Endothelial cell of umbilical vein (primary cell): Measurements from ENCODE around the gene CAPN2. TPM values are rescaled to one million over a fixed set of nuclear protein-coding genes. Genes with fewer than 3 reads are reported as not detected.
A peak's percentile ranks its signal among the peaks of the same experiment; 100 is the strongest.

Experiments
- BruUV-seq: library from RNA; stranded (reverse); fragments of 400-500 nt; replicated peaks from 2 replicates; lab custom pipeline; 2021; lab: Mats Ljungman, UMichigan
- CTCF ChIA-PET: fragments of 300-600, 350-600 bp; sonication (Branson Sonifier 250); formaldehyde crosslinking; loops from one replicate; lab custom pipeline; 2021; ENCODE audit warnings: antibody characterized with exemption, inconsistent platforms; lab: Charles Lee
- POLR2A ChIA-PET: fragments of 300-600, 350-600 bp; sonication (Branson Sonifier 250); formaldehyde crosslinking; loops from one replicate; lab custom pipeline; 2021; ENCODE audit warnings: antibody characterized with exemption, inconsistent platforms; lab: Charles Lee
- DNase-seq: peaks from one replicate; pipeline ENCODE4 v3.0.0-alpha.2; 2011; ENCODE audit warnings: low read depth, low spot score
- FAIRE-seq: peaks from 2 replicates; lab custom pipeline; 2011; peaks lifted over from hg19 to GRCh38; lab: Jason Lieb, UNC
- H2AFZ ChIP-seq: 2 replicates; pipeline ENCODE4 v1.6.0; 2012; ENCODE audit warnings: low read depth, low read length, control low read depth, inconsistent platforms
- H3K27ac ChIP-seq: 2 replicates; pipeline ENCODE4 v1.5.1; 2011; ENCODE audit warnings: low read depth, mild to moderate bottlenecking, control low read depth, low read length, moderate library complexity; ENCODE audit not compliant: insufficient read depth
- H3K27me3 ChIP-seq, 2 experiments: 2 replicates each; pipeline versions ENCODE4 v1.6.0 to v1.6.1; 2011; ENCODE audit warnings: low read length in 2 of 2, mixed read lengths in 1 of 2; ENCODE audit not compliant: control insufficient read depth in 2 of 2, insufficient read depth in 2 of 2
- H3K36me3 ChIP-seq, 2 experiments: 2 replicates in 1 of 2; 3 replicates in 1 of 2; pipeline ENCODE4 v1.5.1; 2011; ENCODE audit warnings: low read length in 2 of 2, mild to moderate bottlenecking in 1 of 2, moderate library complexity in 1 of 2; ENCODE audit not compliant: control insufficient read depth in 2 of 2, insufficient read depth in 2 of 2; ENCODE audit errors: extremely low read depth in 1 of 2
- H3K4me1 ChIP-seq: 3 replicates; pipeline ENCODE4 v1.5.1; 2011; ENCODE audit warnings: mild to moderate bottlenecking, low read length; ENCODE audit not compliant: control insufficient read depth, insufficient read depth; ENCODE audit errors: extremely low read depth
- H3K4me2 ChIP-seq: 2 replicates; pipeline ENCODE4 v1.6.1; 2011; ENCODE audit warnings: low read length, control low read depth, mixed read lengths; ENCODE audit not compliant: insufficient read depth
- H3K4me3 ChIP-seq, 3 experiments: fragments of 200-600 bp in 1 of 3; sonication (generic), shearing (Covaris generic) in 1 of 3; replicated peaks in 1 of 3; 2 replicates each; pipeline ENCODE4 v1.5.1; 2011 to 2016; ENCODE audit warnings: control low read depth in 3 of 3, low read length in 3 of 3, mild to moderate bottlenecking in 2 of 3, inconsistent platforms in 1 of 3, low read depth in 1 of 3, moderate library complexity in 1 of 3; ENCODE audit not compliant: insufficient read depth in 1 of 3
- H3K79me2 ChIP-seq: 2 replicates; pipeline ENCODE4 v1.6.0; 2012; ENCODE audit warnings: low read length, inconsistent platforms; ENCODE audit not compliant: control insufficient read depth, insufficient read depth
- H3K9ac ChIP-seq: replicated peaks from 2 replicates; pipeline ENCODE3; 2011; ENCODE audit warnings: low read length, control low read depth; ENCODE audit not compliant: insufficient read depth; ENCODE audit errors: extremely low read depth
- H3K9me1 ChIP-seq: replicated peaks from 3 replicates; pipeline ENCODE4 v1.6.0; 2011; ENCODE audit warnings: mild to moderate bottlenecking, low read length; ENCODE audit not compliant: control insufficient read depth, insufficient read depth; ENCODE audit errors: extremely low read depth
- H3K9me3 ChIP-seq: replicated peaks from 2 replicates; pipeline ENCODE4 v1.5.1; 2012; ENCODE audit warnings: low read length, inconsistent platforms; ENCODE audit not compliant: control insufficient read depth, insufficient read depth
- H4K20me1 ChIP-seq: replicated peaks from 2 replicates; pipeline ENCODE3; 2011; ENCODE audit warnings: mild to moderate bottlenecking, low read length; ENCODE audit not compliant: control insufficient read depth, insufficient read depth; ENCODE audit errors: extremely low read depth
- CTCF ChIP-seq, 2 donors: IDR thresholded peaks; 1 replicate in 1 of 2; 2 replicates in 1 of 2; pipeline ENCODE4 v1.5.1; 2011; ENCODE audit warnings: low read length in 2 of 2, mild to moderate bottlenecking in 2 of 2, moderate library complexity in 2 of 2, control low read depth in 1 of 2, inconsistent platforms in 1 of 2, low read depth in 1 of 2; ENCODE audit not compliant: insufficient read depth in 1 of 2; ENCODE audit errors: extremely low read depth in 1 of 2
- EZH2 ChIP-seq: IDR thresholded peaks from 2 replicates; pipeline ENCODE4 v1.6.1; 2012; ENCODE audit warnings: borderline replicate concordance, low read depth, mild to moderate bottlenecking, moderate library complexity, low read length, inconsistent platforms; ENCODE audit not compliant: severe bottlenecking
- FOS ChIP-seq: IDR thresholded peaks from 2 replicates; pipeline ENCODE4 v1.6.1; 2011; ENCODE audit warnings: mild to moderate bottlenecking, low read length, moderate library complexity, borderline replicate concordance; ENCODE audit not compliant: insufficient read depth
- GATA2 ChIP-seq: IDR thresholded peaks from 2 replicates; pipeline ENCODE4 v1.7.0; 2011; ENCODE audit warnings: low read depth, mild to moderate bottlenecking, moderate library complexity, mixed read lengths, low read length; ENCODE audit not compliant: insufficient read length, insufficient read depth
- JUN ChIP-seq: IDR thresholded peaks from 2 replicates; pipeline ENCODE4 v1.6.1; 2011; ENCODE audit warnings: borderline replicate concordance, low read depth; ENCODE audit not compliant: insufficient read length, insufficient read depth
- MAX ChIP-seq: IDR thresholded peaks from 2 replicates; pipeline ENCODE4 v1.6.1; 2011; ENCODE audit not compliant: insufficient read depth, insufficient read length
- MYC ChIP-seq: IDR thresholded peaks from one replicate; pipeline ENCODE4 v1.6.1; 2011; ENCODE audit warnings: mild to moderate bottlenecking, low read depth, low read length
- POLR2A ChIP-seq: IDR thresholded peaks from 2 replicates; pipeline ENCODE4 v1.6.1; 2012; ENCODE audit warnings: low read depth, mild to moderate bottlenecking, control low read depth, low read length
- POLR2AphosphoS5 ChIP-seq: IDR thresholded peaks from 2 replicates; pipeline ENCODE4 v1.6.1; 2012; ENCODE audit warnings: low read depth, mild to moderate bottlenecking, control low read depth, low read length, moderate library complexity; ENCODE audit not compliant: insufficient read depth
- dilution Hi-C: fragments of 300-500 bp; cut with MboI; formaldehyde crosslinking; loops from one replicate; pipeline ENCODE4 v1.15.0; 2019; ENCODE audit warnings: low sequenced_read_pairs; ENCODE audit not compliant: extremely low pct_ligation_motif_present
- intact Hi-C: fragments of 100-400 bp; cut with micrococcal nuclease; formaldehyde crosslinking; loops from one replicate; pipeline ENCODE4 v1.10.0; 2022
- polyA plus RNA-seq, 4 experiments: library from polyadenylated mRNA; depleted of rRNA in 3 of 4; stranded (reverse) in 3 of 4; unstranded in 1 of 4; fragments of >200 nt; gene quantifications; 2 replicates each; pipeline versions ENCODE4 v1.2.1 to v1.2.3, GENCODE V29; 2011 to 2012; ENCODE audit warnings: missing spikeins in 1 of 4
- total RNA-seq: library from RNA; stranded (reverse); gene quantifications from 2 replicates; pipeline ENCODE4 v1.2.3, GENCODE V29; 2021

Gene CAPN2
- total and polyA plus RNA-seq, 2 donors (not counting 3 experiments of a cell fraction or from before 2014, with no cell fraction given): 110 to 420 TPM

GRCh38 chr1:223712850-223713474 is 623 bp downstream of the CAPN2 start:
- Histone ChIP-seq H3K4me2 (peak overlapping the region; percentile 94), H3K27ac (peak overlapping the region; percentile 84), H4K20me1 (no peaks in the 10 kb centered on the region), H3K79me2 (peaks cover 56% of the 10 kb centered on the region), H2AFZ (peak overlapping the region; percentile 27), H3K9me3 (no peaks in the 10 kb centered on the region), H3K9me1 (no peaks in the 10 kb centered on the region), H3K4me1 (peaks cover 66% of the 10 kb centered on the region), H3K36me3 (peaks cover 5 to 8% of the 10 kb centered on the region in 2 experiments), H3K9ac (peak overlapping the region; percentile 88), H3K27me3 (no peaks in the 10 kb centered on the region), H3K4me3 (peak overlapping the region; percentile 85 to 97 (median 90))
- ChIA-PET POLR2A (no interaction called here), CTCF (interaction anchor here (1.0 to 10.9 kb wide), 9 partner anchors 8 to 37 kb away, joined by 4 to 148 read pairs (median 8); no protein-coding TSS in a partner anchor)
- FAIRE-seq (no peak), DNase-seq (peak; percentile 25)
- BruUV-seq: no TSS peak
- TF ChIP-seq MYC (no peak), CTCF (IDR thresholded peaks at IDR 0.05; ENCODE audit: extremely low read depth in 1 of 2, insufficient read depth in 1 of 2, low read depth in 1 of 2, low read length in 2 of 2) (no peak), POLR2A (peak; percentile 13), GATA2 (no peak), JUN (no peak), MAX (no peak), EZH2 (no peak), FOS (no peak), POLR2AphosphoS5 (peak; percentile 6)
- intact Hi-C loops: loop anchor here (1.0 kb wide), 2 partner anchors 36 to 133 kb away; no protein-coding TSS in a partner anchor
- dilution Hi-C loops: no loop called here
